Liver (tissue), 3 donors: Measurements from ENCODE around the gene NMUR1.

Experiments
- CTCF ChIP-seq: fragments of 150-350 bp; IDR thresholded peaks from 2 replicates; pipeline ENCODE4 v1.5.1; 2017; ENCODE audit warnings: improper control_type of control experiment, low read depth, low read length; ENCODE audit not compliant: missing input control
- TAF1 ChIP-seq: conservative IDR thresholded peaks from 2 replicates; pipeline ENCODE4 v1.6.1; 2016; ENCODE audit warnings: antibody characterized with exemption, mild to moderate bottlenecking
- TF ChIP-seq, protein P1 (sequence below): IDR thresholded peaks from 2 replicates; pipeline ENCODE4 v1.6.1; 2016; ENCODE audit warnings: antibody characterized with exemption, mild to moderate bottlenecking
- donor health status: healthy.
- donor health status: healthy.

GRCh38 chr2:231513746-231514224, 16.5 kb downstream of the NMUR1 start:
- TF ChIP-seq TAF1 = no peak
- TF ChIP-seq CTCF = no peak
- TF ChIP-seq, protein P1, sequence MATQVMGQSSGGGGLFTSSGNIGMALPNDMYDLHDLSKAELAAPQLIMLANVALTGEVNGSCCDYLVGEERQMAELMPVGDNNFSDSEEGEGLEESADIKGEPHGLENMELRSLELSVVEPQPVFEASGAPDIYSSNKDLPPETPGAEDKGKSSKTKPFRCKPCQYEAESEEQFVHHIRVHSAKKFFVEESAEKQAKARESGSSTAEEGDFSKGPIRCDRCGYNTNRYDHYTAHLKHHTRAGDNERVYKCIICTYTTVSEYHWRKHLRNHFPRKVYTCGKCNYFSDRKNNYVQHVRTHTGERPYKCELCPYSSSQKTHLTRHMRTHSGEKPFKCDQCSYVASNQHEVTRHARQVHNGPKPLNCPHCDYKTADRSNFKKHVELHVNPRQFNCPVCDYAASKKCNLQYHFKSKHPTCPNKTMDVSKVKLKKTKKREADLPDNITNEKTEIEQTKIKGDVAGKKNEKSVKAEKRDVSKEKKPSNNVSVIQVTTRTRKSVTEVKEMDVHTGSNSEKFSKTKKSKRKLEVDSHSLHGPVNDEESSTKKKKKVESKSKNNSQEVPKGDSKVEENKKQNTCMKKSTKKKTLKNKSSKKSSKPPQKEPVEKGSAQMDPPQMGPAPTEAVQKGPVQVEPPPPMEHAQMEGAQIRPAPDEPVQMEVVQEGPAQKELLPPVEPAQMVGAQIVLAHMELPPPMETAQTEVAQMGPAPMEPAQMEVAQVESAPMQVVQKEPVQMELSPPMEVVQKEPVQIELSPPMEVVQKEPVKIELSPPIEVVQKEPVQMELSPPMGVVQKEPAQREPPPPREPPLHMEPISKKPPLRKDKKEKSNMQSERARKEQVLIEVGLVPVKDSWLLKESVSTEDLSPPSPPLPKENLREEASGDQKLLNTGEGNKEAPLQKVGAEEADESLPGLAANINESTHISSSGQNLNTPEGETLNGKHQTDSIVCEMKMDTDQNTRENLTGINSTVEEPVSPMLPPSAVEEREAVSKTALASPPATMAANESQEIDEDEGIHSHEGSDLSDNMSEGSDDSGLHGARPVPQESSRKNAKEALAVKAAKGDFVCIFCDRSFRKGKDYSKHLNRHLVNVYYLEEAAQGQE = no peak
